Esophagus squamous epithelium (tissue), 4 donors: Measurements from ENCODE around the gene DEPDC4.
"Not testable (repeated sequence)": the region's sequence is repeated elsewhere in the genome, so short reads cannot be mapped to it uniquely, and the experiment has no call there.

Experiments used
- CTCF ChIP-seq, 6 experiments: fragments of 450-650 bp in 4 of 6; fragments of 200-600 bp in 2 of 6; sonication (generic) in 2 of 6; IDR thresholded peaks; one replicate each; pipeline ENCODE4 v1.5.1; 2016 to 2019; ENCODE audit warnings: antibody characterized with exemption in 6 of 6, mild to moderate bottlenecking in 4 of 6, moderate library complexity in 4 of 6
- POLR2A ChIP-seq, 4 donors: fragments of 450-650 bp; IDR thresholded peaks; one replicate each; pipeline ENCODE4 v1.6.1; 2017; ENCODE audit warnings: antibody characterized with exemption in 4 of 4, mild to moderate bottlenecking in 4 of 4, moderate library complexity in 3 of 4

GRCh38 chr12:100231873-100232272, 35.0 kb downstream of the DEPDC4 start:
- TF ChIP-seq POLR2A, CTCF (IDR thresholded peaks at IDR 0.05): not testable (repeated sequence)
